Neural cell (in vitro differentiated cells): ENCODE results near the gene SNX20. TPM values are rescaled to one million over a fixed set of nuclear protein-coding genes. Genes with fewer than 3 reads are reported as not detected.

Source experiments
- H2AFZ ChIP-seq: fragments of 200-600, 300-800 bp; sonication (generic), shearing (Covaris generic); 2 replicates; pipeline ENCODE4 v1.6.0; 2014; ENCODE audit warnings: low read depth, mild to moderate bottlenecking, antibody characterized with exemption, low read length, moderate library complexity
- H3F3A ChIP-seq: fragments of 200-600 bp; shearing (Covaris generic); 2 replicates; pipeline ENCODE4 v1.6.1; 2016; ENCODE audit warnings: mild to moderate bottlenecking, moderate library complexity, mixed read lengths, antibody characterized with exemption, low read length; ENCODE audit not compliant: insufficient read depth, poor library complexity, severe bottlenecking
- H3K27ac ChIP-seq: fragments of 200-600, 300-800 bp; sonication (generic), shearing (Covaris generic); 2 replicates; pipeline ENCODE4 v1.5.1; 2014; ENCODE audit warnings: mild to moderate bottlenecking, low read length, moderate library complexity
- H3K27me3 ChIP-seq: fragments of 300-800, 200-600 bp; sonication (generic), shearing (Covaris generic); 2 replicates; pipeline ENCODE4 v1.6.0; 2014; ENCODE audit warnings: mild to moderate bottlenecking, low read depth, low read length, moderate library complexity; ENCODE audit not compliant: insufficient read depth
- H3K36me3 ChIP-seq: fragments of 300-800, 200-600 bp; sonication (generic), shearing (Covaris generic); 2 replicates; pipeline ENCODE4 v1.5.1; 2014; ENCODE audit warnings: mild to moderate bottlenecking, antibody characterized with exemption, low read length, moderate library complexity; ENCODE audit not compliant: insufficient read depth
- H3K4me2 ChIP-seq: fragments of 300-800, 200-600 bp; sonication (generic), shearing (Covaris generic); 2 replicates; pipeline ENCODE4 v1.6.0; 2014; ENCODE audit warnings: mild to moderate bottlenecking, low read length
- H3K4me3 ChIP-seq: fragments of 300-800, 200-600 bp; sonication (generic), shearing (Covaris generic); 2 replicates; pipeline ENCODE4 v1.5.1; 2014; ENCODE audit warnings: mild to moderate bottlenecking, low read length, moderate library complexity
- H3K79me2 ChIP-seq: fragments of 200-600 bp; shearing (Covaris generic); replicated peaks from 2 replicates; pipeline ENCODE4 v1.6.0; 2014; ENCODE audit warnings: mild to moderate bottlenecking, low read length, moderate library complexity; ENCODE audit not compliant: insufficient read depth
- H3K9ac ChIP-seq: fragments of 300-800, 200-600 bp; sonication (generic), shearing (Covaris generic); 2 replicates; pipeline ENCODE4 v1.6.1; 2016; ENCODE audit warnings: mild to moderate bottlenecking, low read length, mixed read lengths
- H3K9me2 ChIP-seq: fragments of 200-600 bp; shearing (Covaris generic); 2 replicates; pipeline ENCODE4 v1.6.1; 2016; ENCODE audit warnings: mild to moderate bottlenecking, low read length, mixed read lengths; ENCODE audit not compliant: insufficient read depth
- H3K9me3 ChIP-seq: fragments of 200-600, 300-800 bp; sonication (generic), shearing (Covaris generic); 2 replicates; pipeline ENCODE4 v1.6.1; 2016; ENCODE audit warnings: mild to moderate bottlenecking, mixed run types, low read length, moderate library complexity, mixed read lengths
- H4K20me1 ChIP-seq: fragments of 200-600 bp; shearing (Covaris generic); 2 replicates; pipeline ENCODE4 v1.6.1; 2016; ENCODE audit warnings: mild to moderate bottlenecking, mixed run types; ENCODE audit not compliant: insufficient read depth
- CTCF ChIP-seq: fragments of 450-650 bp; IDR thresholded peaks from 2 replicates; pipeline ENCODE4 v1.5.1; 2014; ENCODE audit warnings: antibody characterized with exemption, mild to moderate bottlenecking, moderate library complexity; ENCODE audit not compliant: poor library complexity, severe bottlenecking
- EP300 ChIP-seq: fragments of 450-650 bp; conservative IDR thresholded peaks from 2 replicates; pipeline ENCODE4 v1.6.1; 2014; ENCODE audit warnings: antibody characterized with exemption, mild to moderate bottlenecking, moderate library complexity; ENCODE audit not compliant: poor library complexity, severe bottlenecking
- EZH2 ChIP-seq: fragments of 200-600, 300-800 bp; shearing (Covaris generic), sonication (generic); IDR thresholded peaks from 2 replicates; pipeline ENCODE4 v1.6.1; 2014; ENCODE audit warnings: antibody characterized with exemption, low read length, borderline replicate concordance, mild to moderate bottlenecking; ENCODE audit not compliant: insufficient read depth, poor library complexity, severe bottlenecking
- MXI1 ChIP-seq: fragments of 450-650 bp; conservative IDR thresholded peaks from 2 replicates; pipeline ENCODE4 v1.6.1; 2014; ENCODE audit warnings: antibody characterized with exemption, mild to moderate bottlenecking; ENCODE audit not compliant: poor library complexity, severe bottlenecking
- POLR2AphosphoS5 ChIP-seq: IDR thresholded peaks from 2 replicates; pipeline ENCODE4 v1.6.1; 2012
- RAD21 ChIP-seq: fragments of 450-650 bp; conservative IDR thresholded peaks from 2 replicates; pipeline ENCODE4 v1.6.1; 2014; ENCODE audit warnings: antibody characterized with exemption, mild to moderate bottlenecking, moderate library complexity
- REST ChIP-seq: IDR thresholded peaks from 2 replicates; pipeline ENCODE4 v1.6.1; 2012; ENCODE audit warnings: borderline replicate concordance
- SMC3 ChIP-seq: fragments of 450-650 bp; conservative IDR thresholded peaks from 2 replicates; pipeline ENCODE4 v1.6.1; 2014; ENCODE audit warnings: antibody characterized with exemption, mild to moderate bottlenecking, moderate library complexity; ENCODE audit not compliant: poor library complexity
- TAF1 ChIP-seq: IDR thresholded peaks from 2 replicates; pipeline ENCODE4 v1.6.1; 2012; ENCODE audit warnings: low read depth
- polyA plus RNA-seq: library from polyadenylated mRNA; depleted of rRNA; stranded (reverse); fragments of >200 nt; gene quantifications from 2 replicates; pipeline ENCODE4 v1.2.3, GENCODE V29; 2014

SNX20 gene
- polyA plus RNA-seq, 1 donor from 2014 or later: not detected

GRCh38 chr16:50684823-50685461, 3.8 kb upstream of the SNX20 start:
- Histone ChIP-seq H3K9me3 (no peaks in the 10 kb centered on the region), H3K79me2 (no peaks in the 10 kb centered on the region), H3K36me3 (no peaks in the 10 kb centered on the region), H3K27ac (no peak overlapping the region), H4K20me1 (no peaks in the 10 kb centered on the region), H3K4me2 (no peak overlapping the region), H2AFZ (no peak overlapping the region), H3K4me3 (no peak overlapping the region), H3K9me2 (no peaks in the 10 kb centered on the region), H3F3A (no peaks in the 10 kb centered on the region), H3K9ac (no peak overlapping the region), H3K27me3 (no peaks in the 10 kb centered on the region)
- TF ChIP-seq CTCF (no peak), RAD21 (no peak), SMC3 (no peak), EZH2 (no peak), POLR2AphosphoS5 (no peak), TAF1 (no peak), MXI1 (no peak), REST (no peak), EP300 (no peak)

- Histone ChIP-seq H3K4me2 (no peak overlapping the region), H3K27ac (no peak overlapping the region), H3K9me2 (no peaks in the 10 kb centered on the region), H3K79me2 (no peaks in the 10 kb centered on the region), H3K27me3 (no peaks in the 10 kb centered on the region), H3K9me3 (no peaks in the 10 kb centered on the region), H3K36me3 (no peaks in the 10 kb centered on the region), H4K20me1 (no peaks in the 10 kb centered on the region), H2AFZ (no peak overlapping the region), H3K4me3 (no peak overlapping the region), H3K9ac (no peak overlapping the region), H3F3A (no peaks in the 10 kb centered on the region)
- TF ChIP-seq REST (no peak), EP300 (no peak), RAD21 (no peak), TAF1 (no peak), MXI1 (no peak), CTCF (no peak), POLR2AphosphoS5 (no peak), EZH2 (no peak), SMC3 (no peak)
These were observed 2.7 kb upstream of the SNX20 start for GRCh38 chr16:50683689-50684374.
